Activated naive CD8-positive, alpha-beta T cell treated with anti-CD3 and anti-CD28 coated beads for 36 hours (primary cell): ENCODE results near the gene SLIT1. TPM values are rescaled to one million over a fixed set of nuclear protein-coding genes. Genes with fewer than 3 reads are reported as not detected.

Experiments used
- DNase-seq: peaks from one replicate; pipeline ENCODE4 v3.0.0; 2021
- H3K27ac Mint-ChIP-seq: one replicate; pipeline ENCODE4 v1.8.0; 2022; ENCODE audit warnings: mild to moderate bottlenecking, moderate library complexity, mixed read lengths
- H3K27me3 Mint-ChIP-seq: one replicate; pipeline ENCODE4 v1.8.0; 2022; ENCODE audit warnings: mild to moderate bottlenecking, mixed read lengths
- H3K36me3 Mint-ChIP-seq: one replicate; pipeline ENCODE4 v1.8.0; 2021; ENCODE audit warnings: mild to moderate bottlenecking, mixed read lengths
- H3K4me1 Mint-ChIP-seq: one replicate; pipeline ENCODE4 v1.8.0; 2021; ENCODE audit warnings: mixed read lengths
- H3K4me3 Mint-ChIP-seq: one replicate; pipeline ENCODE4 v1.8.0; 2022; ENCODE audit warnings: mild to moderate bottlenecking, moderate library complexity, mixed read lengths
- H3K9me3 Mint-ChIP-seq: one replicate; pipeline ENCODE4 v1.8.0; 2022; ENCODE audit warnings: mixed read lengths
- total RNA-seq, 2 experiments: library from RNA; stranded (reverse); gene quantifications; one replicate each; pipeline ENCODE4 v1.2.3, GENCODE V29; 2021

SLIT1 gene
- total RNA-seq, 2 experiments from 2014 or later = 0.08 to 0.27 TPM

- Mint-ChIP-seq H3K36me3 (no peaks in the 10 kb centered on the region), H3K9me3 (no peaks in the 10 kb centered on the region), H3K4me1 (no peaks in the 10 kb centered on the region), H3K27ac (no peak overlapping the region), H3K4me3 (no peak overlapping the region), H3K27me3 (no peaks in the 10 kb centered on the region)
- DNase-seq = no peak
These were observed 126.5 kb downstream of the SLIT1 start for GRCh38 chr10:97059006-97059871.

GRCh38 chr10:97058521-97058920, 127.2 kb downstream of the SLIT1 start:
- DNase-seq = no peak
- Mint-ChIP-seq H3K4me1 (no peaks in the 10 kb centered on the region), H3K4me3 (no peak overlapping the region), H3K9me3 (no peaks in the 10 kb centered on the region), H3K27ac (no peak overlapping the region), H3K27me3 (no peaks in the 10 kb centered on the region), H3K36me3 (no peaks in the 10 kb centered on the region)

GRCh38 chr10:97057491-97058235, 128.1 kb downstream of the SLIT1 start:
- Mint-ChIP-seq H3K4me3 (no peak overlapping the region), H3K36me3 (no peaks in the 10 kb centered on the region), H3K27me3 (peaks cover under 1% of the 10 kb centered on the region), H3K9me3 (no peaks in the 10 kb centered on the region), H3K4me1 (no peaks in the 10 kb centered on the region), H3K27ac (no peak overlapping the region)
- no peak for DNase-seq

- Mint-ChIP-seq H3K4me3 (no peak overlapping the region), H3K36me3 (no peaks in the 10 kb centered on the region), H3K27me3 (peaks cover 7% of the 10 kb centered on the region), H3K4me1 (no peaks in the 10 kb centered on the region), H3K9me3 (peaks cover under 1% of the 10 kb centered on the region), H3K27ac (no peak overlapping the region)
- no peak for DNase-seq
These were observed 129.6 kb downstream of the SLIT1 start for GRCh38 chr10:97056003-97056630.

- no peak for DNase-seq
- H3K4me3 Mint-ChIP-seq = no peak overlapping the region
- no peaks in the 10 kb centered on the region for H3K36me3 Mint-ChIP-seq
- peaks cover 5% of the 10 kb centered on the region for H3K4me1 Mint-ChIP-seq
- H3K9me3 Mint-ChIP-seq = peaks cover 2% of the 10 kb centered on the region
- no peak overlapping the region for H3K27ac Mint-ChIP-seq
- H3K27me3 Mint-ChIP-seq = peaks cover 14% of the 10 kb centered on the region
These were observed 132.5 kb downstream of the SLIT1 start for GRCh38 chr10:97053276-97053675.

GRCh38 chr10:97050956-97051496, 134.7 kb downstream of the SLIT1 start:
- H3K4me1 Mint-ChIP-seq = peaks cover 5% of the 10 kb centered on the region
- H3K27me3 Mint-ChIP-seq = peaks cover 14% of the 10 kb centered on the region
- H3K9me3 Mint-ChIP-seq = peaks cover 2% of the 10 kb centered on the region
- no peaks in the 10 kb centered on the region for H3K36me3 Mint-ChIP-seq
- DNase-seq = no peak
- no peak overlapping the region for H3K27ac Mint-ChIP-seq
- H3K4me3 Mint-ChIP-seq = no peak overlapping the region

- peaks cover 14% of the 10 kb centered on the region for H3K27me3 Mint-ChIP-seq
- no peak overlapping the region for H3K27ac Mint-ChIP-seq
- H3K36me3 Mint-ChIP-seq = no peaks in the 10 kb centered on the region
- no peak for DNase-seq
- peaks cover 5% of the 10 kb centered on the region for H3K4me1 Mint-ChIP-seq
- H3K9me3 Mint-ChIP-seq = peaks cover 2% of the 10 kb centered on the region
- H3K4me3 Mint-ChIP-seq = no peak overlapping the region
These were observed 135.5 kb downstream of the SLIT1 start for GRCh38 chr10:97050205-97050745.

GRCh38 chr10:97049670-97050069, 136.1 kb downstream of the SLIT1 start:
- Mint-ChIP-seq H3K9me3 (peaks cover 2% of the 10 kb centered on the region), H3K27ac (no peak overlapping the region), H3K36me3 (no peaks in the 10 kb centered on the region), H3K27me3 (peaks cover 14% of the 10 kb centered on the region), H3K4me3 (no peak overlapping the region), H3K4me1 (peaks cover 5% of the 10 kb centered on the region)
- DNase-seq = no peak

- peaks cover 5% of the 10 kb centered on the region for H3K4me1 Mint-ChIP-seq
- peaks cover 14% of the 10 kb centered on the region for H3K27me3 Mint-ChIP-seq
- H3K9me3 Mint-ChIP-seq = peaks cover 2% of the 10 kb centered on the region
- no peak overlapping the region for H3K27ac Mint-ChIP-seq
- no peak for DNase-seq
- H3K36me3 Mint-ChIP-seq = no peaks in the 10 kb centered on the region
- H3K4me3 Mint-ChIP-seq = no peak overlapping the region
These were observed 136.9 kb downstream of the SLIT1 start for GRCh38 chr10:97048649-97049427.

GRCh38 chr10:97047788-97048187, 138.0 kb downstream of the SLIT1 start:
- Mint-ChIP-seq H3K36me3 (no peaks in the 10 kb centered on the region), H3K4me3 (no peak overlapping the region), H3K4me1 (peaks cover 5% of the 10 kb centered on the region), H3K27ac (no peak overlapping the region), H3K27me3 (peaks cover 14% of the 10 kb centered on the region), H3K9me3 (peaks cover 2% of the 10 kb centered on the region)
- no peak for DNase-seq

- Mint-ChIP-seq H3K27me3 (peaks cover 9% of the 10 kb centered on the region), H3K36me3 (no peaks in the 10 kb centered on the region), H3K4me3 (no peak overlapping the region), H3K4me1 (peaks cover 5% of the 10 kb centered on the region), H3K27ac (no peak overlapping the region), H3K9me3 (peaks cover 2% of the 10 kb centered on the region)
- DNase-seq = no peak
These were observed 138.5 kb downstream of the SLIT1 start for GRCh38 chr10:97047083-97047736.

GRCh38 chr10:97046456-97047082, 139.2 kb downstream of the SLIT1 start:
- H3K27me3 Mint-ChIP-seq = peaks cover 7% of the 10 kb centered on the region
- H3K36me3 Mint-ChIP-seq = no peaks in the 10 kb centered on the region
- H3K27ac Mint-ChIP-seq = no peak overlapping the region
- H3K4me1 Mint-ChIP-seq = peaks cover 5% of the 10 kb centered on the region
- DNase-seq = no peak
- H3K4me3 Mint-ChIP-seq = no peak overlapping the region
- H3K9me3 Mint-ChIP-seq = peaks cover 2% of the 10 kb centered on the region

- no peak overlapping the region for H3K27ac Mint-ChIP-seq
- no peak for DNase-seq
- no peaks in the 10 kb centered on the region for H3K36me3 Mint-ChIP-seq
- H3K9me3 Mint-ChIP-seq = no peaks in the 10 kb centered on the region
- no peak overlapping the region for H3K4me3 Mint-ChIP-seq
- H3K27me3 Mint-ChIP-seq = peaks cover 2% of the 10 kb centered on the region
- no peaks in the 10 kb centered on the region for H3K4me1 Mint-ChIP-seq
These were observed 142.2 kb downstream of the SLIT1 start for GRCh38 chr10:97043563-97043855.
